ENCODE measurements around the gene PYROXD2.
"Not testable (repeated sequence)": the region's sequence is repeated elsewhere in the genome, so short reads cannot be mapped to it uniquely, and the experiment has no call there.

Gene PYROXD2

GRCh38 chr10:98365406-98366061 is 49.4 kb downstream of the PYROXD2 start:
- Mint-ChIP-seq H3K36me3 (no peaks in the 10 kb centered on the region), H3K9me3 (no peaks in the 10 kb centered on the region), H3K4me1 (peaks cover 8% of the 10 kb centered on the region), H3K4me3 (no peak overlapping the region), H3K27me3 (peaks cover 18% of the 10 kb centered on the region), H3K27ac (no peak overlapping the region)
- CTCF ChIA-PET, result no interaction called here
- DNase-seq, result no peak

DNA sequence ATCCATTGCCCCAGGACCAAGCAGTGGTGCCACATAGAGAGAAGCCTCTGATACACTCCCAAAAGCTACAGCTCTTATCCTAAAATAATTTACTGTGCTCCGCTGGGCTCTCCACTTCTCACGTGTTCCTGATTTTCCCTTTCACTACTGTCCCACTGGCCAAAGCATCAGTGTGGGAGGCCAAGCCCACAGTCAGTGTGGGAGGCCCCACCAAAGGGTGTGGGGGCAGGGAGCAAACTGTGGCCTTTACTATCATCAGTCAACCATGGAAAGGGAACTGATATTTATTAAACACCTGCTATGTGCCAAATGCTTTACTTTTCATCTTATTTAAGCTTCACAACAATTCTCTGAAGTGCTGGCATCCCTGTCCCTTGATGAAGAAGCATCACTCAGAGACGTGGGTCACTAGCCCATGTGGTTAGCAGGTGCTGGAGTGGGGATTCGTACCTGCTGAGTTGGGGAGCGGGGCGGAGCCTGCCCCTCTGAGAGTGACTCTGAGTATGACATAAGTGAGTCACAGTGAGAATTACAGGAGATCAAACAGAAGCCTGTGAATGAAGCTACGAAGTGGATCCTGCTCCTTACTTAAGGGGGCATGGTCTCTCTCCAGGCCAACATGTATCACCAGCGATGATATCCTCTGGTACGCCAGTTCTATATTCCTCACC is 50.4 kb downstream of the PYROXD2 start:
- Mint-ChIP-seq H3K4me3 (no peak overlapping the region), H3K9me3 (no peaks in the 10 kb centered on the region), H3K27me3 (peaks cover 18% of the 10 kb centered on the region), H3K36me3 (no peaks in the 10 kb centered on the region), H3K4me1 (peaks cover 8% of the 10 kb centered on the region), H3K27ac (no peak overlapping the region)
- DNase-seq, result no peak
- CTCF ChIA-PET, result no interaction called here

DNA sequence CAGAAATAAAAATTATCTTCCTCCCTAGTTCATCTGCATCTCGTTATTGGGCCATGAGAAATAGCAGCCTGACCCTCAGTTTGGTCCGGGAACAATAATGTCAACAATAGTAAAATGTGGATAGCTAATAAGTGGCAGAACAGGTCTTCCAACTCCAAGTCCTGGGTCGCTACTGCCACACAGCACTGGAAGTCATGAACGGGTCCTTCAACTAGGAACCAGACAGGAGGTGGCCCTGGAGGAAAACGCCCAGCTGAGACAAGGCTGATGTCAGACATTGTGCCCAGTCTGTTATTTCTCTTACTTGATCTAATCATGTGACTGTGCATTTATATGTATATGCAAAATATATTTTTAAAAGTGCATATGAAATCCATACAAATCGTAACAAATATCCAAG is 51.8 kb downstream of the PYROXD2 start:
- no peak overlapping the region for H3K27ac Mint-ChIP-seq

DNA sequence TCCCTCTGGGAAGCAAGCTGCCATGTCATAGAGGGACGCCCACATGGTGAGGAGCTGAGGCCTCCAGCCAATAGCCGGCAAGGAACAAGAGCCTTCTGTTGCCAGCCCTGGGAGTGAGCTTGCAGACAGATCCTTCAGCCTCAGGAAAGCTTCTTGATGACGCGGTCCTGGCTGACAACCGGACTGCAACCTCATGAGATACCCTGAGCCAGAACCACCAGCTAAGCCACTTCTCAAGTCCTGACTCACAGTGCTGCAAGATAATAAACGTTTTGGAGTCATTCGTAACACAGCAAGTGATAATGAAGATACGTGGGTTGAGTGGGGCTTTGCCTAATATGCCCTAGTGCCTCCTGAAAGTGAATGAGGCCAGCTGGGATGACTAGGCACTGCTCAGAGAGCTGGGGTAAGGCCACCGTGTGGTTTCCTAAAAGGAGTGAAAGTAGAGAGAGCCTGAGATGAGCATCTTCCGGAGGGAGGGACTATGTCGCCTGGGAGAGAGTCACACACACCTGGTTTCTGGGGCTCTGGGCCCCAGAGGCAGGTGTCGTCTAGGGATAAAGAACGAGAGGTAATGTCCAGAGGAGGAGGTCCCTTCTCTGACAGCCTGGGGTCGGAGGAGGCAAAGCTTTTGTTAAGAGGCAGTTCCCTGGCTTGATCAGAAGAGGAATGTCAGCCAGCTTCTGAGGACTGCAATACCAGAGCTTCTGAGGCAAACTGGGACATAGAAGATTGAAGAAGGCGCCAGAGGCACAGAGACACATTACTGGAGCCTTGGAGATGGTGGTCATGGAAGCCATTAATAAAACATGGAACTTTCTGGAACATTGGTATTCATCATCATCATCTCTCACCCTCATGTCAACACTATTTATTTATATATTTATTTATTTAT is 53.6 kb downstream of the PYROXD2 start:
- Mint-ChIP-seq H3K4me1 (peaks cover 8% of the 10 kb centered on the region), H3K9me3 (no peaks in the 10 kb centered on the region), H3K4me3 (no peak overlapping the region), H3K27me3 (peaks cover 24% of the 10 kb centered on the region), H3K36me3 (no peaks in the 10 kb centered on the region), H3K27ac (no peak overlapping the region)
- CTCF ChIA-PET, result no interaction called here
- DNase-seq, result peak; percentile 29

More for the DNA sequence above, 51.8 kb downstream of the PYROXD2 start:
- no peaks in the 10 kb centered on the region for H3K9me3 Mint-ChIP-seq
- H3K4me1 Mint-ChIP-seq, result peaks cover 8% of the 10 kb centered on the region
- no peak overlapping the region for H3K4me3 Mint-ChIP-seq
- peaks cover 18% of the 10 kb centered on the region for H3K27me3 Mint-ChIP-seq
- CTCF ChIA-PET, result no interaction called here
- DNase-seq, result no peak
- H3K36me3 Mint-ChIP-seq, result no peaks in the 10 kb centered on the region

GRCh38 chr10:98357194-98357822 is 57.7 kb downstream of the PYROXD2 start:
- DNase-seq, result no peak
- Mint-ChIP-seq H3K27ac (no peak overlapping the region), H3K4me3 (no peak overlapping the region), H3K27me3 (peaks cover 42% of the 10 kb centered on the region), H3K4me1 (peaks cover 8% of the 10 kb centered on the region), H3K36me3 (no peaks in the 10 kb centered on the region), H3K9me3 (no peaks in the 10 kb centered on the region)
- CTCF ChIA-PET, result no interaction called here

DNA sequence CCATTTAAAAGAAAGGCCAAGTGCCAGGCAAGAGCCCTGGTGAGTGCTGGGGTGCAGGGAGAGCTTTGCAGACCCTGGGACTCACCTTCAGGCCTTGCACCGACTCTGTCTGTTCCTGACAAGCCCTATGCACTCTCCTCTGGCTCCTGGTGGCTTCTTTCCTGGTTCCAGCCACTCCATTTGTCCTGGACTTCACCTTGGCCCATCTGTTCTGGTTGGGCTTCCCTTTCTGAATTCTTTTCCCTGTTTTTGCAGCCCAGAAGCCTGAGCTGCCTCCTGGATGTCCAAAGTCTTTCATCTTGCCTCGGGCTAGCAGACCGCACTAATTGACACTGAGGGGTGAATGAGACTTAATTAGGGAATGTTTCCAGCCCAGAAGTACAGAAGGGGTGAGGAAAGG is 60.5 kb downstream of the PYROXD2 start:
- H3K36me3 Mint-ChIP-seq, result no peaks in the 10 kb centered on the region
- no peaks in the 10 kb centered on the region for H3K4me1 Mint-ChIP-seq
- H3K4me3 Mint-ChIP-seq, result no peak overlapping the region
- CTCF ChIA-PET, result no interaction called here
- peaks cover 53% of the 10 kb centered on the region for H3K27me3 Mint-ChIP-seq
- H3K27ac Mint-ChIP-seq, result no peak overlapping the region
- no peak for DNase-seq
- no peaks in the 10 kb centered on the region for H3K9me3 Mint-ChIP-seq

DNA sequence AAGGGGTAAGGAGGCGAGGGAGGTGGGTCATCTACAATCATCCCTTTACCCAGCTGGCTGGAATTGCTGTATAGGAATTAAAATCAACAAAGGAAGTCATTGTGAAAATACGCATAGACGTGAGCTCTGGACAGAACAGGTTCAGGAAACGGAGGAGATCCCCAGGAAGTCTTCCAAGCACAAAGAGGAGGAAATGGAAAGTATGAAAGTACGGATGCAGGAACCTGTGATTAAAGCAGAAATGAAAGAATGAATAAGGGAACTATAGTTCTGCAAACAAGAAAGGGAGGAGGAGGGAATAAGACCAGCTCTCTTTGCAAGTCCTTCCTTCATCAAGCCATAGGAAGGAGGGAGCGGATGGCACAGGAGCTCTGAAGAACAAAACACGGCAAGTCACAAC is 61.8 kb downstream of the PYROXD2 start:
- CTCF ChIA-PET, result no interaction called here
- no peak overlapping the region for H3K4me3 Mint-ChIP-seq
- peaks cover 64% of the 10 kb centered on the region for H3K27me3 Mint-ChIP-seq
- peaks cover 3% of the 10 kb centered on the region for H3K9me3 Mint-ChIP-seq
- no peak for DNase-seq
- no peaks in the 10 kb centered on the region for H3K36me3 Mint-ChIP-seq
- no peak overlapping the region for H3K27ac Mint-ChIP-seq
- H3K4me1 Mint-ChIP-seq, result no peaks in the 10 kb centered on the region

DNA sequence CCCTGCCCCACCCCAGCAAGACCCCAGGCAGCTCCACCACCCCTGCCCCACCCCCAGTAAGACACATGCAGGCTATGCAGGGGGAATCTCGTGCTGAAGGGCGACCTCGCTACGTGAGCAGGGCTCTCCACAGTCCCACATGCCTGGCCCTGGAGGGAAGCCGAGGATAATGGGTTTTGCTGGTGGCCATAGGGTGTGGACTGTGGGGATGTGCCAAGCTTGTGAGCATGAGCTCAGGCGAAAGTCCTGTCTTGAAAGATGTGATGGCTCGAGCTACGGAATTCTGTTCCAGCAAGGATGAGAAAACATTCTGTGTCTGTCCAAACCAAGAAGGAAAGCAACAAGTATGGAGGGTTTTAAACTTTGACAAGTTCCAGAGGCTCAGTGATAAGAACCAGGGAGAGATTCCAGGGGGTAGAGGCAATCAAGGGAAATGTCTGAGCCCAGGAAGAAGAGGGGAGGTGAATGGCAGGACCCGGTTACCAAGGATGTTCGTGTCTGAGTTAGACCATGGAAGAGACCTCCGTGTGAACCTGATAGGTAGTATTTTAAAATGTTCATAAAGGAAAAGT is 63.1 kb downstream of the PYROXD2 start:
- no peaks in the 10 kb centered on the region for H3K4me1 Mint-ChIP-seq
- no peak overlapping the region for H3K27ac Mint-ChIP-seq
- CTCF ChIA-PET, result no interaction called here
- no peaks in the 10 kb centered on the region for H3K36me3 Mint-ChIP-seq
- H3K4me3 Mint-ChIP-seq, result no peak overlapping the region
- H3K9me3 Mint-ChIP-seq, result peaks cover 7% of the 10 kb centered on the region
- DNase-seq, result no peak
- peaks cover 71% of the 10 kb centered on the region for H3K27me3 Mint-ChIP-seq

- Mint-ChIP-seq H3K36me3 (no peaks in the 10 kb centered on the region), H3K9me3 (peaks cover 14% of the 10 kb centered on the region), H3K4me1 (no peaks in the 10 kb centered on the region), H3K27ac (no peak overlapping the region), H3K27me3 (peaks cover 69% of the 10 kb centered on the region), H3K4me3 (no peak overlapping the region)
- DNase-seq, result no peak
- CTCF ChIA-PET, result no interaction called here
These were observed 65.5 kb downstream of the PYROXD2 start for GRCh38 chr10:98349508-98349922.

- no peak overlapping the region for H3K4me3 Mint-ChIP-seq
- no peak overlapping the region for H3K27ac Mint-ChIP-seq
- peaks cover 14% of the 10 kb centered on the region for H3K9me3 Mint-ChIP-seq
- no peaks in the 10 kb centered on the region for H3K4me1 Mint-ChIP-seq
- H3K27me3 Mint-ChIP-seq, result peaks cover 71% of the 10 kb centered on the region
- CTCF ChIA-PET, result no interaction called here
- no peak for DNase-seq
- no peaks in the 10 kb centered on the region for H3K36me3 Mint-ChIP-seq
These were observed 68.1 kb downstream of the PYROXD2 start for GRCh38 chr10:98346847-98347246.

- no peak overlapping the region for H3K4me3 Mint-ChIP-seq
- peaks cover 14% of the 10 kb centered on the region for H3K9me3 Mint-ChIP-seq
- H3K27ac Mint-ChIP-seq, result no peak overlapping the region
- no peak for DNase-seq
- no peaks in the 10 kb centered on the region for H3K36me3 Mint-ChIP-seq
- CTCF ChIA-PET, result no interaction called here
- peaks cover 72% of the 10 kb centered on the region for H3K27me3 Mint-ChIP-seq
- H3K4me1 Mint-ChIP-seq, result peaks cover 15% of the 10 kb centered on the region
These were observed 70.4 kb downstream of the PYROXD2 start for GRCh38 chr10:98344589-98345038.

GRCh38 chr10:98341701-98342100 is 73.3 kb downstream of the PYROXD2 start:
- DNase-seq, H3K9me3 Mint-ChIP-seq, H3K27ac Mint-ChIP-seq, H3K36me3 Mint-ChIP-seq, CTCF ChIA-PET, H3K4me3 Mint-ChIP-seq: not testable (repeated sequence)
- peaks cover 56% of the 10 kb centered on the region for H3K27me3 Mint-ChIP-seq
- H3K4me1 Mint-ChIP-seq, result peaks cover 18% of the 10 kb centered on the region

- no peak for DNase-seq
- CTCF ChIA-PET, result interaction anchor here (0.5 to 1.0 kb wide), 3 partner anchors 7 to 910 kb away, joined by 3 read pairs; no protein-coding TSS in a partner anchor
- no peak overlapping the region for H3K27ac Mint-ChIP-seq
- H3K4me3 Mint-ChIP-seq, result no peak overlapping the region
- peaks cover 50% of the 10 kb centered on the region for H3K27me3 Mint-ChIP-seq
- H3K36me3 Mint-ChIP-seq, result no peaks in the 10 kb centered on the region
- H3K4me1 Mint-ChIP-seq, result peaks cover 18% of the 10 kb centered on the region
- no peaks in the 10 kb centered on the region for H3K9me3 Mint-ChIP-seq
These were observed 74.1 kb downstream of the PYROXD2 start for GRCh38 chr10:98340940-98341310.

All from activated naive CD4-positive, alpha-beta T cell treated with anti-CD3 and anti-CD28 coated beads, Interleukin-2, amount 10 ng/mL, durations not matched to agents 7 days and 5 days (primary cell).